Memory B cell (primary cell): ENCODE data around the gene ATP6V0A1.
"Not testable (repeated sequence)": the region's sequence is repeated elsewhere in the genome, so short reads cannot be mapped to it uniquely, and the experiment has no call there.

Experiments used
- ATAC-seq: fragments of 150-1000 bp; cut with Tn5 transposase; 2 replicates; pipeline ENCODE4 v1.10.0; 2021; ENCODE audit warnings: low read depth, mild to moderate bottlenecking, moderate library complexity
- DNase-seq, 2 donors: peaks; one replicate each; pipeline ENCODE4 v3.0.0; 2022; ENCODE audit warnings: low spot score in 2 of 2
- H3K27ac Mint-ChIP-seq: one replicate; pipeline ENCODE4 v1.8.0; 2022; ENCODE audit warnings: mild to moderate bottlenecking, moderate library complexity, mixed read lengths
- H3K27me3 Mint-ChIP-seq: one replicate; pipeline ENCODE4 v1.8.0; 2022; ENCODE audit warnings: mixed read lengths
- H3K36me3 Mint-ChIP-seq: one replicate; pipeline ENCODE4 v1.8.0; 2022; ENCODE audit warnings: mild to moderate bottlenecking, mixed read lengths
- H3K4me1 Mint-ChIP-seq: one replicate; pipeline ENCODE4 v1.8.0; 2022; ENCODE audit warnings: mixed read lengths
- H3K4me3 Mint-ChIP-seq: one replicate; pipeline ENCODE4 v1.8.0; 2022; ENCODE audit warnings: mild to moderate bottlenecking, moderate library complexity, mixed read lengths
- H3K9me3 Mint-ChIP-seq: one replicate; pipeline ENCODE4 v1.8.0; 2022; ENCODE audit warnings: mixed read lengths

ATP6V0A1 gene

DNA sequence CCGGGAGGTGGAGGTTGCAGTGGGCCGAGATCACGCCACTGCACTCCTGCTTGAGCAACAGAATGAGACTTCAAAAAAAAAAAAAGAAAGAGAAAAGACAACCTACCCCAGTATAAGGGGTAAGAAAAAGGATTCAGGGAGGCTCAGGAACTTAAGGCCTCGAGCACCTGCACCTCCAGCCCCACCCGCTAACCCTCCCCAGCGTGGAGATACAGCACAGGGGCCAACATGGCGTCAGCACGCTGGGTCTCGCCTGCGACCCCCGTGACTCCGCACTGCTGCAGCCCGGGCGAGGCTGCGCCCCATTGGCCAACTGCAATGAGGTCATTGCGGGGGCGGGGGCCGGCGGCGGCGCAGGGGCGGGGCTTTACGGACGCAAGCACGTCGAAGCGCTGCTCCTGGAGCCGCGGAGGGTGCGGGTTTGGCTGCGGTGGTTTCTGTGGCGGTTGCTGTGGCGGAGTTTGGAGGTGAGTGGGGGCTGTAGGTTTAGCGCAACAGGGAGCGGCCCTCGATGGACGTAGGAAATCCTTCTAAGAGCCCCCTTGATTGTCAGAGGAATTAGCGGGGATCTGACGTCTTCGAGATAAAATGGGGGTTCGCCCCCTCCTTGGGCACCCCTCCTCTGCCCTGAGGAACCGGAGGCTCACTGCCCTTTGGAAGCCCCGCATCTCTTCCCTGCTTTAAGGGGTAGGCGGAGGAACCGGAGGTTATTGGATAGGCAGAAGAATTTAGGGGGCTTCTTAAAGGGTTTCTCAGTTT lies at the start of gene ATP6V0A1:
Gene ATP6V0A1 (plus strand): TSS at position 382 of the 759 bp plus-strand sequence. CDS start 2,017 bp downstream, outside the sequence.
- no peaks in the 10 kb centered on the region for H3K9me3 Mint-ChIP-seq
- H3K4me1 Mint-ChIP-seq = peaks cover 34% of the 10 kb centered on the region
- DNase-seq = peak; percentile 81
- no peaks in the 10 kb centered on the region for H3K27me3 Mint-ChIP-seq
- peak; percentile 83 for ATAC-seq
- H3K36me3 Mint-ChIP-seq = peaks cover 4% of the 10 kb centered on the region
- peak within 1 kb of the TSS; percentile 93 for H3K4me3 Mint-ChIP-seq
- H3K27ac Mint-ChIP-seq = peak within 1 kb of the TSS; percentile 94

DNA sequence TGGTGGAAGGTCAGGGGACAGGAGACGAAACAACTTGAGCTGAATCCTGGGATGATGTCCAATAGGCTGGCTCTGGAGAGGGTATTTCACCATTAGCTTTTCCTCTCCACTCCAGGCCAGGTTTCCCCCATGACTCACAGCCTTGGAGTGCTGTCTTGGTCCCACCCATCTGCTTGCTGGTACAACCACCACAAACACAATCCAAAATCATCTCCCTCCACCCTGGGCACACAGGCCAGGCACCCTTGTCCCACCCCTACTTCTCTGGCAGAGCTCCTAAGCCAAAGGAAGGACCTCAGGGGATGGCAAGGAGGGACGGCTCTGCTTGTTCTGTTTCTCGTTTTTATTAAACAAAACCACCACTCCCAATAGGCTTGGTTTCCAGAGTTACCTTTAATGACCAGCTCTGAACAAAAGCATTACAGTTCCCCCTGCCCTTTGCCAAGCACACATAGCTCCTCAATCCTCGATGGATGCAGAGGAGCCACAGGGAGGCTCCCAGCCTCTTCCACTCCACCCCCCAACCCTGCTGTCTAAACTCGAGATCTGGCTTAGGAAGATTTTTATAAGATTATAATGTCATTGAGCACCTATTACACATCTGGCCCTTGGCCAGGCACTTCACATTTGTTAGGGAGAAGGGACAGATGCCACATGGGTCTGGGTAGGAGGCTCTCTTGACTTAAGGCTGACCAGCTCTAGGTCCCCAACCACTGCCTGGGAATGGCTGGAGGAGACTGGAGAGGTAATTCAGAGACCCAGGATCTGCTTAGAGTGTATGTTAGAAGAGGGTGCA lies 49.0 kb upstream of the ATP6V0A1 start:
- no peaks in the 10 kb centered on the region for H3K9me3 Mint-ChIP-seq
- no peak overlapping the region for H3K4me3 Mint-ChIP-seq
- ATAC-seq = no peak

DNA sequence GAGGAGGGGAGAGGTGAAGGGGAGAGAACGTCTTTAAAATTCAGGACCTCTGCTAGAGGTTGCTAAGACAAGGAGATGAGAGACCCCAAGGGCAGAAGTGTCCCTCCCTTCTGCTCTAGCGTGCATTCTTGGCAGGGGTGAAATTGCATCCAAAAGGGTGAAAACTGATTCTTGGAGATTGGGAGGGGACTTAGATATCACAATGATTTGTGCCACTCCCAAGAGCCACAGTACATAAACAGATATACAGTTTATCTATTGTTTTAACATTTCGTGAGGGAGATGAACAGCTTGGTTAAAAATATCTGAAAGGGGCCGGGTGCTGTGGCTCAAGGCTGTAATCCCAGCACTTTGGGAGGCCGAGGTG lies 48.4 kb upstream of the ATP6V0A1 start:
- DNase-seq (no peak), ATAC-seq (no peak)
- Mint-ChIP-seq H3K4me1 (peaks cover 16% of the 10 kb centered on the region), H3K36me3 (no peaks in the 10 kb centered on the region), H3K9me3 (no peaks in the 10 kb centered on the region), H3K27me3 (no peaks in the 10 kb centered on the region), H3K4me3 (no peak overlapping the region), H3K27ac (no peak overlapping the region)

More for the DNA sequence above, 49.0 kb upstream of the ATP6V0A1 start:
- DNase-seq = no peak
- Mint-ChIP-seq H3K36me3 (no peaks in the 10 kb centered on the region), H3K27ac (no peak overlapping the region), H3K4me1 (peaks cover 10% of the 10 kb centered on the region), H3K27me3 (no peaks in the 10 kb centered on the region)

DNA sequence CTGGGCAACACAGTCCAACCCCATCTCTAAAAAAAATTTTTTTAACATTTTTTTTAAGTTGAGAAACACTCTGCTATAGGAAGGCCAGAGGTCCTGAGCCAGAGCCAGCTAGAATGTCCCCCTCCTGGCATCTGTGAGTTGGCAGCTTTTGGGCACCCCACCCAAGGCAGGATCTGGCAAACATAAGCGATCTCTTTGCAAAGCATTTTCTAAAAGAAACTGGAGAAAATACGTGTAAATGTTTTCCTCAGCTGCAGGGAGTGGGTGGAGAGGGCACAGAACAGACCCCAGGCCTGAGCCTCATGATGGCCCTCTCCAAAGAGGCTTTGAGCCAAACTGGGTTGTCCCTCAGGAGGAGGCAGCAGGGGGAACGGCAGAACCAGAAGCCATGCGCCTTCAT lies 47.3 kb upstream of the ATP6V0A1 start:
- H3K27me3 Mint-ChIP-seq = no peaks in the 10 kb centered on the region
- DNase-seq (no peak), ATAC-seq (no peak)
- no peak overlapping the region for H3K27ac Mint-ChIP-seq
- no peak overlapping the region for H3K4me3 Mint-ChIP-seq
- no peaks in the 10 kb centered on the region for H3K9me3 Mint-ChIP-seq
- H3K4me1 Mint-ChIP-seq = peaks cover 15% of the 10 kb centered on the region
- no peaks in the 10 kb centered on the region for H3K36me3 Mint-ChIP-seq

DNA sequence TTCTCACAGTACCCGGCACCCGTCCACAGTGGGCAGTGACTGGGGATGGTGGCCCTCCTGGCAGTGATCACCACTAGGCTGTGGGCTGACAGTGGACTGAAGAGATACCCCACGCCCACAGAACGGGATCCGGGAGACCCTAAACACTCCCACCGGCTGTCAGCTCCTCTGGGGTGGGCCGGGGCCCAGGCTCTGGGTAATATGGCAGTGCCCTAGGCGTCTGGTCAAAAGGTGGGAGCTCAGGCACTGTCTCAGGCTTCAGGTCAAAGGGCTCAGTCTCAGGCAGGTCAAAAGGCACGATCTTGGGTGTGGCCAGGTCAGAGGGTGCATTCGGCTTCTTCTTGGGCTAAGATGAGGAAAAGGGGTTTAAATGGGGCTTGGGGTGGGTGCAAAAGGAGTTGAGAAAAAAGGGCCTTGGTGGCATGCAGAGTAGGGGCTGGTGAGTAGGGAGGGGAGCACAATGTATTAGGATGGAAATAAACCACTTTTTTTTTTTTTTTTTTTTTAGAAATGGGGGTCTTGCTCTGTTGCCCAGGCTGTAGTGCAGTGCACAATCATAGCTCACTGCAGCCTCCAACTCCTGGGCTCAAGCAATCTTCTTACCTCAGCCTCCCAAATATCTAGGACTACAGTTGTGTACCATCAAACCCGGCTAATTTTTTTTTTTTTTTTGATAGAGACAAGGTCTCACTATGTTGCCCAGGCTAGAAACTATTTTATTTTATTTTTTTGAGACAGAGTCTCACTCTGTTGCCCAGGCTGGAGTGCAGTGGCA lies 46.6 kb upstream of the ATP6V0A1 start:
- H3K36me3 Mint-ChIP-seq = no peaks in the 10 kb centered on the region

DNA sequence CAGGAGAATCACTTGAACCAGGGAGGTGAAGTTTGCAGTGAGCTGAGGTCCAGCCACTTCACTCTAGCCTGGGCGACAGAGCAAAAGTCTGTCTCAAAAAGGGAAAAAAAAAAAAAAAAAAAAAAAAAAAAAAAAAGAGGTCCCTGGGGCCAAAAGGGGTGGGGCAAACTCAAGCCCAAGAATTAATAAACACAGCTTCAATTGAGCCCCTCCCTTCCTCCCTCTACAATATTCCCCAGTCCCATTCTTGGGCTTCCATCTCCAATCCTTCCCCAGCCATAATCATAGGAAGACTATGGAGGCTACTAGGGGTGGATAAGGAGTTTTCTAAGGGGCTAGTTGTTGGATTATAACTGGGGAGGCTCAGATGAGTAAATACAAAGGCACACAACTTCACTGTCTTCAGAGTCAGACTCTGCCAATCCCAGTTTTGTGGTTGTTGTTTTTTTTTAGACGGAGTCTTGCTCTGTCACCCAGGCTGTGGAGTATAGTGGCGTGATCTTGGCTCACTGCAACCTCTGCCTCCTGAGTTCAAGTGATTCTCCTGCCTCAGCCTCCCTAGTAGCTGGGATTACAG lies 45.1 kb upstream of the ATP6V0A1 start:
- Mint-ChIP-seq H3K27me3 (no peaks in the 10 kb centered on the region), H3K9me3 (no peaks in the 10 kb centered on the region), H3K27ac (no peak overlapping the region), H3K36me3 (no peaks in the 10 kb centered on the region), H3K4me3 (no peak overlapping the region), H3K4me1 (peaks cover 11% of the 10 kb centered on the region)
- DNase-seq (no peak), ATAC-seq (no peak)

More for the DNA sequence above, 46.6 kb upstream of the ATP6V0A1 start:
- Mint-ChIP-seq H3K9me3 (no peaks in the 10 kb centered on the region), H3K4me1 (peaks cover 15% of the 10 kb centered on the region), H3K4me3 (no peak overlapping the region), H3K27ac (no peak overlapping the region), H3K27me3 (no peaks in the 10 kb centered on the region)
- DNase-seq = no peak
- no peak for ATAC-seq

DNA sequence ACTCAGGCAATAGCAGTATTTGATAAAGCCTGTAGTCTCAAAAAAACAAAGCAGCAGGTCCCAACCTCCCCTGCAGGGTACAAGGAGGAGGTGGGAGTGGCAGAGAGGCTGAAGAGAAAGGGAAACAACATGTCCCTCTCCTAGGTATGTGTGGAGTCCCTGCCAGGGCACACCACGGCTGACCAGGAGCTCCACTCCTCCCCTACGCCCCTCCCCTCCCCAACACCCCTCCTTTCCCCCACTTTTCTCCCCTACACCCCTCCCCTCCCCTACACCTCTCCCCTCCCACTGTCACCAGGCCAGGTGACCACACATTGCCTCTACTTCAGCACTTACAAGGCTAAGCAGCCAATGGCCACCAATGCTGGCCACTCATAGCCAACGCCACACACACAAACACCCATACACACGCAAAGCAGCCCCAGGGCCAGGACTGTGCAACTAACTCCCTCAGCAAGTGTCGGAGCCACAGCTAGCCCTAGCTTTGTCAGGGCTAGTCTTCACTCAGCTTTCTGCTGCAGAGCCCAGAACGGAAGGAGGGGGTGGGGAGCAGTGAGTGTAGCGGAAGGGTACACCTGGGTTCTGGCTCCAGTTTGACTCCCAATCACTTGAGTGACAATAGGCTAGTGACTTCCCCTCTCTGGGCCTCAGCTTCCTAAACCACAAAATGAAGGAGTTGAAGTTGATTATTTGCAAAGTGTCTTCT lies 43.8 kb upstream of the ATP6V0A1 start:
- Mint-ChIP-seq H3K27me3 (peaks cover 2% of the 10 kb centered on the region), H3K4me1 (peaks cover 11% of the 10 kb centered on the region), H3K27ac (no peak overlapping the region), H3K4me3 (peak overlapping the region; percentile 66), H3K36me3 (no peaks in the 10 kb centered on the region), H3K9me3 (no peaks in the 10 kb centered on the region)
- ATAC-seq (peak; percentile 78), DNase-seq (no peak)

DNA sequence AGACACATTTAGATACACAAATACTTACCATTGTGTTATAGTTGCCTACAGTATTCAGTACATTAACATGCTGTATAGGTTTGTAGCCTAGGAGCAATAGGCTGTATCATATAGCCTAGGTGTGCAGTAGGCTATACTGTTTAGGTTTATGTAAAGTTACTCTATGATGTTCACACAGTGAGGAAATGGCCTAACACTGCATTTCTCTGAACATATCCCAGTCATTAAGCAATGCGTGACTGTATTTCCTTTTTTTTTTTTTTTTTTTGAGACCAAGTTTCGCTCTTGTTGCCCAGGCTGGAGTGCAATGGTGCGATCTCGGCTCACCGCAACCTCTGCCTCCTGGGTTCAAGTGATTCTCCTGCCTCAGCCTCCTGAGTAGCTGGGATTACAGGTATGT lies 40.7 kb upstream of the ATP6V0A1 start:
- not testable (repeated sequence) for H3K27ac Mint-ChIP-seq, ATAC-seq, H3K4me3 Mint-ChIP-seq, DNase-seq, H3K27me3 Mint-ChIP-seq, H3K36me3 Mint-ChIP-seq, H3K9me3 Mint-ChIP-seq
- peaks cover 14% of the 10 kb centered on the region for H3K4me1 Mint-ChIP-seq

DNA sequence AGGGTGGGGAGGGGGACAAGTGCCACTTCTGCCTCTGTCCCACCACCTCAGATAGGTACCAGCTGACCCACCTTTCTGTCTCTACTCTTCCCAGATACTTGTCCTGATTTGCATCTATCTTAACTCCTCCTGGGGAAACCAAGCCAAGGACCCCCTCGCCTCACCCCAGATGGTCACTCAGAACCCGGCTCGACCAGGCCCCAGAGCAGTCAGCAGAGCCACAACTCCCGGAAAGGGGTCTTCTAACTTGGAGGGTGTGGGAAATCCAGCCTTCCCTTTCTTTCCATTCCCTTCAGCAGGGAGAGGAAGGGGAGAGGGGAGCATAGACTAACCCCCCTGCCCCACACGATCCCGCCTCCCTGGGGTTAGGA lies 37.6 kb upstream of the ATP6V0A1 start:
- ATAC-seq = no peak
- Mint-ChIP-seq H3K27ac (no peak overlapping the region), H3K4me3 (peak overlapping the region; percentile 58), H3K9me3 (no peaks in the 10 kb centered on the region), H3K27me3 (peaks cover 9% of the 10 kb centered on the region), H3K4me1 (peaks cover 3% of the 10 kb centered on the region), H3K36me3 (no peaks in the 10 kb centered on the region)
- DNase-seq = no peak

DNA sequence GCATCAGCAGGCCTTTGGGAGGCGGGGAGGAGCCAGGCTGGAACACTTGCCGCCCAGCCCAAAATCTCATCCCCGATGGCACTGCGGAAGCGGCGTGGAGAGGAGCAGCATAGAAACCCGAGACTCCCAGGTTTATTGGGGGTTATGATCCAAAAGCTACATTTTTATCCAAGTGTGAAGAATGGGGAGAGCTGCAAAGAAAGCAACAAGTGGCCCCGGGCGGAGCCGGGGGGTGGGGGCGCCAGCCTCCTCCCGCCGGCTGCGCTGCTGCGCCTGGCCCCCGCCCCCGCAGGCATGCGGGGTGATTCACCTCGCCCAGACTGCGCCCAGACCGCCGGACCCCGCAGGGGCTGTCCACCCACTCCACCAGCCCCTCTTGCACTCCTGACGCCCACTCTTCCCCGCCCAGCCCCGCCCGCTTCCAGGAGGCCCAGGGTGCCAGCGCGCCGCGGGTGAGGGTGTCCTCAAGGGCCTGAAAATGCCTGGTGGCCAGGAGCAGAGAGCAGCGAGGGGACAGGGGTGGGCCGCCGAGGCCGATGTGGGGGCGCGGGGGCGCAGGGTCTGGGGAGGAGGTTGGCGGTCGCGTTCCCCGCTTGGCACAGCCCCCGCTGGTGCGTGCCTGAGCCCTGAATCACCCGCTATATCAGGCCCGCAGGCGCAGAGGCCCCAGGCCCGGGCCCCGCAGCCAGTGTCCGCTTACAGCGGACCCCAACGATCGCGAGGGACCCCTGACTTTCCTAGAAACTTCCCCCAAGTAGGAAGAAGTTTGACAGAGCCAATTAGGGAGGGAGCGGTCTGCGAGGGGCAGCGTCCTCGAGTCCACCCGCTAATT lies 37.0 kb upstream of the ATP6V0A1 start:
- peaks cover 9% of the 10 kb centered on the region for H3K27me3 Mint-ChIP-seq
- peak overlapping the region; percentile 73 for H3K4me3 Mint-ChIP-seq
- H3K4me1 Mint-ChIP-seq = peaks cover 3% of the 10 kb centered on the region
- ATAC-seq = peak; percentile 17
- H3K36me3 Mint-ChIP-seq = no peaks in the 10 kb centered on the region
- peak in 1 of 2 donors; percentile 37 for DNase-seq
- no peaks in the 10 kb centered on the region for H3K9me3 Mint-ChIP-seq
- no peak overlapping the region for H3K27ac Mint-ChIP-seq

DNA sequence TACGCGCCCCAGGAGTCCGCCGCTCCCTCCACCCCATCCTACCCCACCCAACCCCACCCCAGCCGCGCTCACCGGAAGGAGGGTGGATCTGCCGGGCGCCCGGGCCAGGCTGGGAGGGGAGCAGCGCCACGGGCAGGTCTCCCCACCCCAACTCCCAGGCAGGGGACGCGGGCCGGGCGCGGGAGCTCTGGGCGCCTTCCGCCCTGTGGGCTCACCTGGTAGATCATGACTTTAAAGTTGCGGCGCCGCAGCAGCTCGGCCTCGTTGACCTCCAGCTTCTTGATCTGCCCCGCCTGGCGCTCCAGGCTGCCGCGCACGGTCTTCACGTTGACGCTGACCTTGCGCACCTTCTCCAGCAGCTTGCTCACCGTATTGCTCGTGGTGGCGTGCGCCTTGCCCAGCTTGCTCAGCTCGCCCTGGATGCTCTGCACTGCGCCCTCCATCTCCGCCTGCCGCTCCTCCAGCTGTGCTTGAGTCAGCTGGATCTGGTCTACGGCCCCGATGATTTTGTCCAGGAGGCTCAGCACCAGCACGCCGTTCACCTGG lies 36.2 kb upstream of the ATP6V0A1 start:
- H3K27ac Mint-ChIP-seq = no peak overlapping the region
- ATAC-seq = peak; percentile 67
- no peaks in the 10 kb centered on the region for H3K36me3 Mint-ChIP-seq
- H3K27me3 Mint-ChIP-seq = peaks cover 9% of the 10 kb centered on the region
- peaks cover 3% of the 10 kb centered on the region for H3K4me1 Mint-ChIP-seq
- H3K4me3 Mint-ChIP-seq = peak overlapping the region; percentile 90
- H3K9me3 Mint-ChIP-seq = no peaks in the 10 kb centered on the region
- DNase-seq = peak; percentile 17 to 38

DNA sequence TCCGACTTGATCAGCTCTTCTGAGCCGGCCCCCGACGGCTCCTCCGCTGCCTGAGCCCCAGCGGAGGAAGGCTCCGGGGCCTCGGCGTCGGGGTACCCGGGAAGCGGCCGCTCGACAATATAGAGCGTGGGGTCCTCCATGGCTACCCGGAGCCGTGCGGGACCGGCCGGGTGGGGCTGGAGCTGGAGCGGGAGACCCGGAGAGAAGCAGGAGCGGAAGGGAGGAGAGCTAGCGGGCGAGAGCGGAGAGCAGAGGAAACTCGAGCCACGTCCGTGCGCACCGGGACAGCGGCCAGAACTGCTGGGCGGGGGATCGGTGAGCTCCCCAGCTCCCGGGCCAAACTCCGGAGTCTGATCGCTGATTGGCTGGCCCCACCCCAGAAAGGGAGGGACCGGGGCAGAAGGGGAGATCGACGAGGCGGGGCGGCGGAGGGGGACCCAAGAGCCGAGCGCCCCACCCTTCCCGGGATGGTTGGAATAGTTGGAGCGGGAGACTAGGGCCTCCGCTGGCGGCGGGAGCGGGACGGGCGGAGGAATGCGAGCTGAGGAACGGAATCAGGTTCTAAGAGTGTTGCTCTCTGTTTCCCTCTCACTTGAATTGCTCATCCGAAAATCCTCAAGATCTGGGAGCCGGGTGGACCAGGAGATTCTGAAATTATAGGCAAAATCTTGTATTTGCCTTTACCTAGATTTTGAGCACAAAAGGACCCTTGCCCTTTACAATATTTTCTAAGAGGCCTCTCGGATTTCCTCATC lies 35.5 kb upstream of the ATP6V0A1 start, which contains the start of gene CAVIN1:
Gene CAVIN1 (minus strand): TSS at position 299 of the 755 bp plus-strand sequence. CDS start 159 bp downstream, at position 140.
- peak; percentile 20 for ATAC-seq
- Mint-ChIP-seq H3K9me3 (no peaks in the 10 kb centered on the region), H3K27me3 (peaks cover 9% of the 10 kb centered on the region), H3K36me3 (no peaks in the 10 kb centered on the region), H3K4me3 (peak within 1 kb of the TSS; percentile 90), H3K27ac (no peak within 1 kb of the TSS), H3K4me1 (peaks cover 3% of the 10 kb centered on the region)
- DNase-seq = no peak
